GM12875 (cell line): ENCODE results near the gene FGR.
A peak's percentile ranks its signal among the peaks of the same experiment; 100 is the strongest.
"Not testable (repeated sequence)": the region's sequence is repeated elsewhere in the genome, so short reads cannot be mapped to it uniquely, and the experiment has no call there.

Experiments used
- H3K4me3 ChIP-seq: one replicate; pipeline ENCODE4 v1.5.1; 2011; ENCODE audit warnings: low read depth, low read length, control low read depth
- TF ChIP-seq, protein P1 (sequence below): IDR thresholded peaks from 2 replicates; pipeline ENCODE4 v1.5.1; 2011; ENCODE audit warnings: low read depth, mild to moderate bottlenecking, control low read depth, inconsistent platforms, low read length, moderate library complexity, borderline replicate concordance; ENCODE audit not compliant: insufficient read depth

Gene FGR

DNA sequence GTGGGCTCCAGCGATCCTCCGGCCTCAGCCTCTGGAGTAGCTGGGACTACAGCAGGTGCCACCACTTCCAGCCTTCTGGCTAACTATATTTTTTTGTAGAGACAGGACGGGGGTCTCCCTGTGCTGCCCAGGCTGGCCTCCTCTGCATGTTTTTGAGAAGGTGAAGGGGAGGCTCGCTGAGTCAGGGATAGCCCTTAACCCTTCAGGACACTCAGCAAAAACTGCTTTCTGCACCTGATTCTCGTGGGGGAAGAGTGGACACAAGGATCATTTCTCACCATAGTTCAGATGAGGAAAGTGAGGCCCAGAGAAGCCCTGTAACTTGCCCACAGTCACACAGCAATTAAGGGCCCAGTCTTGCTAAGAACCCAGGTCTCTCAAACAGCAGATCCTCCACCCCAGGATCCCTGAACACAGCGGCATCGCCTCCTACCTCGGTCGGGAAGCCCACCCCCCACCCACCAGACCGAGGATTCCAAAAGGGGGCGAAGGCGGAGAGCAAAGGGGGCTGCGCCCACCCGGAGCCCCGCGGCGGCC, 1.3 kb downstream of the FGR start:
- TF ChIP-seq, protein P1, sequence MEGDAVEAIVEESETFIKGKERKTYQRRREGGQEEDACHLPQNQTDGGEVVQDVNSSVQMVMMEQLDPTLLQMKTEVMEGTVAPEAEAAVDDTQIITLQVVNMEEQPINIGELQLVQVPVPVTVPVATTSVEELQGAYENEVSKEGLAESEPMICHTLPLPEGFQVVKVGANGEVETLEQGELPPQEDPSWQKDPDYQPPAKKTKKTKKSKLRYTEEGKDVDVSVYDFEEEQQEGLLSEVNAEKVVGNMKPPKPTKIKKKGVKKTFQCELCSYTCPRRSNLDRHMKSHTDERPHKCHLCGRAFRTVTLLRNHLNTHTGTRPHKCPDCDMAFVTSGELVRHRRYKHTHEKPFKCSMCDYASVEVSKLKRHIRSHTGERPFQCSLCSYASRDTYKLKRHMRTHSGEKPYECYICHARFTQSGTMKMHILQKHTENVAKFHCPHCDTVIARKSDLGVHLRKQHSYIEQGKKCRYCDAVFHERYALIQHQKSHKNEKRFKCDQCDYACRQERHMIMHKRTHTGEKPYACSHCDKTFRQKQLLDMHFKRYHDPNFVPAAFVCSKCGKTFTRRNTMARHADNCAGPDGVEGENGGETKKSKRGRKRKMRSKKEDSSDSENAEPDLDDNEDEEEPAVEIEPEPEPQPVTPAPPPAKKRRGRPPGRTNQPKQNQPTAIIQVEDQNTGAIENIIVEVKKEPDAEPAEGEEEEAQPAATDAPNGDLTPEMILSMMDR, result no peak
- peak overlapping the region; percentile 76 for H3K4me3 ChIP-seq

DNA sequence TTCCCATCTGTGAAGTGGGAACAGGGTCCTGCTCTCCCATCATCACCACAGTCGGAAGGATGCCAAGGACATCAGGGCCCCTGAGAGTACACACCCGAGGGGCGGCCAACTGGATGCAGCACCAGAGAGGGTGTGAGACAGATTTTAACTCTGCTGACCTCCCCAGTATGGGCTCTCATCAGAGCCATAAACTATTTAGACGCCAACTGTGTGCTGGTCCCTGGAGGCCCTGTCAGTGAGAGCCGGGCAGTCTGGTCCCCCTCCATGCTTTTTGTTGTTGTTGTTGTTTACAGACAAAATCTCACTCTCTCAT, 1.7 kb downstream of the FGR start:
- TF ChIP-seq, protein P1, result no peak
- peak overlapping the region; percentile 76 for H3K4me3 ChIP-seq

DNA sequence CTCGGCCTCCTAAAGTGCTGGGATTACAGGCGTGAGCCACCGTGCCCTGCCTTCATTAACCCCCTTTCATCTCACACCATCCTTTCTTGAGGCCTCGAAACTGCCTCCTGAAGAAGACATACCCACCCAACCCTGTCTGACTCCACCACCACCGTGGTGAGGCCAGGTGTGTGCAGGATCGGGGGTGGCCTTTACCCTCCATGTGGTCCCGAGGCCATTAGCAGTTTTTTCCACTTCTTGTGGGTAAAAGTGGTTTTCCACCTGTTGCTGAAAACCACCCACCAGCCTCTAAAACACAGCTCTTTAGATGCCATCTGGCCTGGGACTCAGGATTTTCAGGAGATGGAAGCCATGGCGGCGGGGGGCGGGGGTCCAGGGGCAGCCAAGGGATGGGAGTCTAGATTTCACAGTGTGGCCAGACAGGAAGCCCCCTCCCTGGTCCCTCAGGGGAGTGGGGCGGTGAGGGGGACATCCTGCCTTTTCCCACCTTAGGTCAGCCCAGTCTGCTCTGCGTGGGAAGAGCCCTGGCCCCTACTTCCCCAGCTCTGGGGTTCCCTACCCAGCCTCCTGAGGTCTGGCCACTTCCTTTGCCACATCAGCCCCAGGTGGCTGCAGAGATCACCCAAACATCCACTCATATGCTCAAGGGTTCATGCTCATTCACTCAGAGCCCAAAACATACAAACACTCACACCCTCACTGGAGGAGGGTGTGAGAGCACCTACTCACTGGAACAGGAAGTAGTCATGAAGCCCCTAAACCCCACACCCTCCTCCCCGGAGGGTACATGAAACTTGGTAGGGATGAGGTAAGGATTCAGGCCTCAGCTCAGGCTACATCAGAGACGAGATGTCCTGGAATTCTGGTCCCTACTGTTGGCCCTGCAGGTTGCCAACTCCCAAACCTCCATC, 2.3 kb downstream of the FGR start:
- H3K4me3 ChIP-seq, result peak overlapping the region; percentile 76
- TF ChIP-seq, protein P1, result no peak

DNA sequence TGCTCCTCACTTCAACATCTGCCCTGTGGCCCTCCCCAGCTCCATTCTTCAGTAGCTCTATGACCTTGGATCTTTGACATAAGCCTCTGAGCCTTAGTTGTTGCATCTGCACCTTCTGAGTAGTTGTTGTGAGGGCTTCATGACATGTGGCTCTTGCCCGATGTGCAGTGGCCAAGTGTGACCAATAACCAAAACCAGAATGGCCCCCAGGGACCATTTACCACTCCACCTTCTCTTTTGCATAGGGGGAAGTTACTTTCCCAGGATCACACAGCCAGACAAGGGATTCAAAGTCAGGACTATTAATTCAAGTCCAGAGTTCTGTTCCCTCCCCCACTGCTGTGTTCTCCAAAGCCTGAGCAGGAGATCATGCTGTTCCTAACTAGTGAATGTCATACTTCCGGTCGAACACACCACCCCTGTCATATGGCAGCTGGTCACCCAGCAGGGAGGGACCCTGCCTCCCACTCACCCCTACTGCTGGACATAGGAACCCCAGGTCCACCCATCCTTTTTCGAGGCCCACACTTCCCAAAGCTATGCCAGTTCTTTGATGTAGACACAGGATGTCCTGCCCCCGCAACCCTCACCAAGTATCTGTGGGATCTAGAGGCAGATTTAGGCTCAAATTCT, 4.0 kb downstream of the FGR start:
- TF ChIP-seq, protein P1, result no peak
- H3K4me3 ChIP-seq, result peak overlapping the region; percentile 45

DNA sequence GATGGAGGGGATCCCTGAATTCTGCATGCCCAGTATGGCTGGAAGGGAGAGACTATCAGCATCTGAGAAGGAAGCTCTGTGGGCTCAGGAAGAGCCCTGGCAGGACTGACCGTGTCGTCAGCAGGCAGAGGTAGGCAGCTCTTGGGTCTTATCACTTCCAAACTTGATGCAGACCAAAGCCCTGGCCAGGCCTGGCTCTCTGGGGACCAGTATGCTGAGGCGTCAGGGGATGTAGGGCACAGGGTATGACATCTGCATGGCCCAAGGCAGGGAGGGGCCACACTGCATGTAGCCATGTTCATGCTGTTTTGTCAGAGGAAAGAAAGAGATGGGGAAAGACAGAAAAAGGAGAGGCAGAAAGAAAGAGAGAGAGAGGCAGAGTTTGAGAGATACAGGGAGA, 6.3 kb downstream of the FGR start:
- no peak overlapping the region for H3K4me3 ChIP-seq
- TF ChIP-seq, protein P1, result no peak

DNA sequence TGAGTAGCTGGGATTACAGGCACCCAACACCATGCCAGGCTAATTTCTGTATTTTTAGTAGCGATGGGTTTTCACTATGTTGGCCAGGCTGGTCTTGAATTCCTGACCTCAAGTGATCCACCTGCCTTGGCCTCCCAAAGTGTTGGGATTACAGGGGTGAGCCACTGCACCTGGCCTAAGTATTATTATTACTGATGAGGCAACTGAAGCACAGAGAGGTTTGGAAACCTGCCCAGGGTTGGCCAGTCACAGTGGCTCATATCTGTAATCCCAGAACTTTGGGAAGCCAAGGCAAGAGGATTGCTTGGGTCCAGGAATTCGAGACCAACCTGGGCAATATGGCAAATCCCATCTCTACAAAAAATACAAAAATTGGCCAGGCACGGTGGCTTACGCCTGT, 7.3 kb downstream of the FGR start:
- H3K4me3 ChIP-seq, result not testable (repeated sequence)

DNA sequence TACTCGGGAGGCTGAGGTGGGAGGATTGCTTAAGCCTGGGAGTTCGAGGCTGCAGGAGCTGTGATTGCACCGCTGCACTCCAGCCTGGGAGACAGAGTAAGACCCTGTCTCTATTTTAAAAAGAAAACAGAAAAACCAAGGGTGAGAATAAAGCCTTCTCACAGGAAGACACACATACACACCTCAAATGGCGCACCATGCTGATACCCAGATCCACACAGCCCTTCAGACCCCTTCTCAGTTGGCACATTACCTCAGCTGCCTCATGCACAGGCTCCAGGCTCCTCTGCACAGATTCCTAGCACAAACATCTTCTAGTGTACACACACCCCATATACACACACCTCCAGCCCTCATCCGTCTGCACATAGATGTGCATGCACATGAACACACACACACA, 7.9 kb downstream of the FGR start:
- TF ChIP-seq, protein P1, result no peak
- no peak overlapping the region for H3K4me3 ChIP-seq
